ENCODE data around the gene SCN2B. TPM values are rescaled to one million over a fixed set of nuclear protein-coding genes. Genes with fewer than 3 reads are reported as not detected.
"Not testable (repeated sequence)": the region's sequence is repeated elsewhere in the genome, so short reads cannot be mapped to it uniquely, and the experiment has no call there.

SCN2B gene
- total RNA-seq, 2 experiments from 2014 or later, result not detected

- intact Hi-C loops (cut with micrococcal nuclease), result loop anchor here (1.0 to 2.0 kb wide), 2 partner anchors 93 to 290 kb away; no protein-coding TSS in a partner anchor
- H3K4me1 Mint-ChIP-seq (ENCODE audit: low read depth), result peaks cover 16% of the 10 kb centered on the region
- ChIA-PET POLR2A (interaction anchor here (0.6 to 2.4 kb wide), 16 partner anchors 16 to 390 kb away, joined by 3 to 10 read pairs (median 3); partner anchors contain the start of gene JAML), CTCF (interaction anchor here (0.6 to 2.8 kb wide), 69 partner anchors 10 to 1216 kb away, joined by 3 to 82 read pairs (median 5); partner anchors contain the start of genes CD3D, CD3E, CD3G and JAML)
- H3K36me3 Mint-ChIP-seq, result peaks cover 58% of the 10 kb centered on the region
- peak overlapping the region; percentile 72 for H3K27ac Mint-ChIP-seq
- no peaks in the 10 kb centered on the region for H3K27me3 Mint-ChIP-seq
- peak overlapping the region; percentile 30 for H3K4me3 Mint-ChIP-seq
- DNase-seq, result peak; percentile 89
- no peaks in the 10 kb centered on the region for H3K9me3 Mint-ChIP-seq
Observed at GRCh38 chr11:118198370-118198769, 21.9 kb upstream of the SCN2B start.

DNA sequence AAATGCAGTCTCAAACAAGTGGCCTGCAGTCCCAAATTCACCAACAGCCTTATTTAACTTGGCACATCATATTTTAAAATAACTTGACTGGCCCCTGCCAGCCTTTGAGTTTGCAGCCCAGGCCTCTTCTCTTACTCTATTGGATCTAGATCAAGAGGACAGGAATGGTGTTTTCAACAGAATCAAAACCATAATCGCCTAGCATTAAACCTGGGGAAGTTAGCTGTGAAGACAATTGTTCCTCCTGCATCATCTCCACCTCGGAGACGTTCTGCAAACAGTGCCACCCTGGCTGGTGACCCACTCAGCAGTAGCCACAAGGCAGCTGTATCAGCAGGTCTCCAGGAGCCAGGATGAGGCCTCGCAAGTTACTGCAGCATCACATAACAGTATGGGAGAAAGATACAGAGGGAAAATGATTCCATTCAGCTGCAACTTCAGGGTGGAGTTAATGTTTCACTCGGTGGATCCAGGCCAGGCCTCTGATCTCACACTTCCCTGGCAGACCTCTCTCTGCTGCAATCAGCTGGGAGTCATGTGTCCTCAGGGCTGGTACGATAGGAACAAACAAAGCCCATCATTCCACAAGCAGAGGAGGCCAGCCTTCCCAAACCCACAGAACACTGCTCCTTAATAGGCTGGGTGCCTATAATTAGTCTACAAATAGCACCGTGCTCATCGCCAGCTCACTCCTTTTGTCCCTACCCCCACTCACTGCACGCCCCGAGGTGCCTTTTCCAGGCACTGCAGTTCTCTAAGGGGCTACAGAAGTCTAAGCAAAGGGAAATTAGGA, 18.6 kb upstream of the SCN2B start:
- Mint-ChIP-seq H3K27ac (no peak overlapping the region), H3K36me3 (peaks cover 79% of the 10 kb centered on the region)

DNA sequence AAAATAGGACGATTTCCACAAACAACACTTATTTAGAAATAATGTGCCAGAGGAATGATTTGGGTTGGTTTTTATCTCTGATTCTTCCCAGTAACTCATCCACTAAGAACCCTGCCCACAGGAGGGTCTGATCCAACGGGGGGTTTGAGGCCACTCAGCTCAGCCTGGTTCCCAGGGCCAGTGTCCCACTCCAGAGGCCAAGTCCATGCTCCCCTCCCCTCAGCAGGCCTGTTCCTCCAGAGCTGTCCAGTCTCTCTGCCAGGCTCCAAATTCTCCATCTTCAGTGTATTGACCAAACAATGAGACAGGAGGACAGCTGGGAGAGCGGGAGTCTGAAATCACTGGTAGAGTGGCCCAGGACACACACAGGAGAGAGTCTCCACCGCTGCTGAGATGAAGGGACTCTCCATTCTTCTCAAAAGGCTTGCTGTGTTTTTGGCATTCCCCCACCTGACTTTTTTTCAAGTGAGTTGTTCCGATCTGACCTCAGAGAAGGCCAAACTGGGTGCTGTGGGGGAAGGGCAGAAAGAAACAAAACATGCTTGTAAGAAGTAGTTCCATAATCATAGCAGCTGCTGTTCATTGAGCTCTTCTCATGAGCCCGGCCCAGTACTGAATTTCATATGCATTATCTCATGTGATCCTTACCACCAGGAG, 17.6 kb upstream of the SCN2B start:
- H3K27ac Mint-ChIP-seq, result no peak overlapping the region
- H3K4me3 Mint-ChIP-seq, result no peak overlapping the region
- CTCF ChIA-PET, result interaction anchor here (0.9 to 2.8 kb wide), 4 partner anchors 24 to 102 kb away, joined by 4 to 12 read pairs (median 6); no protein-coding TSS in a partner anchor
- peaks cover 71% of the 10 kb centered on the region for H3K36me3 Mint-ChIP-seq
- H3K9me3 Mint-ChIP-seq, result no peaks in the 10 kb centered on the region
- intact Hi-C loops (cut with micrococcal nuclease), result no loop called here
- POLR2A ChIA-PET, result no interaction called here
- H3K4me1 Mint-ChIP-seq (ENCODE audit: low read depth), result peaks cover 12% of the 10 kb centered on the region
- no peak for DNase-seq
- H3K27me3 Mint-ChIP-seq, result peaks cover 5% of the 10 kb centered on the region

More for the DNA sequence above, 18.6 kb upstream of the SCN2B start:
- intact Hi-C loops (cut with micrococcal nuclease), result no loop called here
- Mint-ChIP-seq H3K4me1 (ENCODE audit: low read depth) (peaks cover 16% of the 10 kb centered on the region), H3K27me3 (peaks cover 3% of the 10 kb centered on the region), H3K4me3 (no peak overlapping the region), H3K9me3 (no peaks in the 10 kb centered on the region)
- ChIA-PET POLR2A (no interaction called here), CTCF (interaction anchor here (0.6 to 2.8 kb wide), 4 partner anchors 25 to 229 kb away, joined by 3 to 12 read pairs (median 6); no protein-coding TSS in a partner anchor)
- DNase-seq, result no peak

DNA sequence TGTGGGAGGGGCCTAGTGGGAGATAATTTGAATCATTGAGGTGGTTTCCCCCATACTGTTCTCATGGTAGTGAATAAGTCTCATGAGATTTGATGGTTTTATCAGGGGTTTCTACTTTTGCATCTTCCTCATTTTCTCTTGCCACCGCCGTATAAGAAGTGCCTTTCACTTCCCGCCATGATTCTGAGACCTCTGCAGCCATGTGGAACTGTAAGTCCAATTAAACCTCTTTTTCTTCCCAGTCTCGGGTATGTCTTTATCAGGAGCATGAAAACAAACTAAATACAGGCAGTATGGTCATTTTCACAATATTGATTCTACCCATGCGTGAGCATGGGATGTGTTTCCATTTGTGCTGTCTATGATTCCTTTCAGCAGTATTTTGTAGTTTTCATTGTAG, 16.4 kb upstream of the SCN2B start:
- intact Hi-C loops (cut with micrococcal nuclease); H3K27me3 Mint-ChIP-seq; H3K4me1 Mint-ChIP-seq (ENCODE audit: low read depth); DNase-seq; H3K9me3 Mint-ChIP-seq; H3K4me3 Mint-ChIP-seq; H3K27ac Mint-ChIP-seq; POLR2A ChIA-PET: not testable (repeated sequence)
- CTCF ChIA-PET, result interaction anchor here (2.8 kb wide), 1 partner anchor 103 kb away, joined by 12 read pairs; no protein-coding TSS in a partner anchor
- H3K36me3 Mint-ChIP-seq, result peaks cover 61% of the 10 kb centered on the region

DNA sequence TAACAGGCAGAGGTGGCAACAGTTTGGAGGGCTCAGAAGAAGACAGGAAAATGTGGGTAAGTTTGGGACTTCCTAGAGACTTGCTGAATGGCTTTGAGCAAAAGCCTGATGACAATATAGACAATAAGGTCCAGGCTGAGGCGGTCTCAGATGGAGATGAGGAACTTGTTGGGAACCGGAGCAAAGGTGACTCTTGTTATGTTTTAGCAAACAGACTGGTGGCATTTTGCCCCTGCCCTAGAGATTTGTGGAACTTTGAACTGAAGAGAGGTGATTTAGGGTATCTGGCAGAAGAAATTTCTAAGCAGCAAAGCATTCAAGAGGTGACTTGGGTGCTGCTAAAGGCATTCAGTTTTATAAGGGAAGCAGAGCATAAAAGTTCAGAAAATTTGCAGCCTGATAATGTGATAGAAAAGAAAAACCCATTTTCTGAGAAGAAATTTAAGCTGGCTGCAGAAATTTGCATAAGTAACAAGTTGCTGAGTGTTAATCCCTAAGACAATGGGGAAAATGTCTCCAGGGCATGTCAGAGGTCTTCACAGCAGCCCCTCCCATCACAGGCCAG, 14.6 kb upstream of the SCN2B start:
- CTCF ChIA-PET; H3K9me3 Mint-ChIP-seq; H3K4me1 Mint-ChIP-seq (ENCODE audit: low read depth); H3K4me3 Mint-ChIP-seq; POLR2A ChIA-PET; intact Hi-C loops (cut with micrococcal nuclease); H3K27ac Mint-ChIP-seq; DNase-seq: not testable (repeated sequence)
- Mint-ChIP-seq H3K27me3 (peaks cover 10% of the 10 kb centered on the region), H3K36me3 (peaks cover 45% of the 10 kb centered on the region)

DNA sequence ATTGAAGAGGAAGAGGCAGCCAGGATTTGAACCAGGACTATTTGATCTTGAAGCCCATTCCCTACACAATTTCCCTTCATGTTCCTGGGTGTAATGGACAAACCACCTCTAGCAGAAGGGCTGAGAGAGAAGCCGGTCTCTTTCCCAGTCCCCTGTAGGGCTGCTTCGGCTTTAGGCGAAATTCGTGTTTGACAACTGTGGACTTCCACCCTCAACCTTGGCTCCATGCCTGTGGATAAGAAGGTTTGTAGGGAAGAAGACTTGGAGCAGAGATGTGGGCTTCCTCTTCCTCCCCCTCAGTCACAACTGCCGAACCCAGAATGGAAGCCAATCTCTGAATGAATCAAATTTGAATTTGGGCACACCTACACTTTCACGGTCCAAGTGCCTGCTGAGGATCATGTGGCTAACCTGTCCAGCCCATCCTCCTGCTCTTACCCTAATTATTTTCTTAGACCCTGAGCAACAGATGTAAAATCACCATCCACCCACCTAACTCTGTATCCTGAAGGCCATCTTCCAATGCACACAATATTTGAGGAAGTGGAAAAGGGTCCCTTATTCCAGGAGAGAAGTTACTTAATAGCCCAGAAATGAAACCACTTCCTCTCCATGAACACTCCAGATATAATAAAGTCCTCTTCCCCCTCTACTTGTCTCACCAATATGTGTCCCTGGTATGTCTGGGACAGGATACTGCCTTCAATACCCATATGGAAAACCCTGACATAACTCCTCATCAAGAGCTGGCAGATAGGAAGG, 10.1 kb upstream of the SCN2B start:
- no peak for DNase-seq
- peaks cover 7% of the 10 kb centered on the region for H3K36me3 Mint-ChIP-seq
- peaks cover 10% of the 10 kb centered on the region for H3K27me3 Mint-ChIP-seq
- no peaks in the 10 kb centered on the region for H3K9me3 Mint-ChIP-seq
- no peak overlapping the region for H3K27ac Mint-ChIP-seq
- H3K4me1 Mint-ChIP-seq (ENCODE audit: low read depth), result no peaks in the 10 kb centered on the region
- intact Hi-C loops (cut with micrococcal nuclease), result loop anchor here (5.0 kb wide), 1 partner anchor 39 kb away; no protein-coding TSS in a partner anchor
- no peak overlapping the region for H3K4me3 Mint-ChIP-seq
- CTCF ChIA-PET, result interaction anchor here (2.3 to 2.8 kb wide), 2 partner anchors 15 kb away, joined by 12 to 22 read pairs; no protein-coding TSS in a partner anchor
- POLR2A ChIA-PET, result no interaction called here

GRCh38 chr11:118184784-118185579, 8.5 kb upstream of the SCN2B start:
- Mint-ChIP-seq H3K27me3 (peaks cover 8% of the 10 kb centered on the region), H3K36me3 (no peaks in the 10 kb centered on the region), H3K9me3 (no peaks in the 10 kb centered on the region), H3K27ac (no peak overlapping the region), H3K4me1 (ENCODE audit: low read depth) (no peaks in the 10 kb centered on the region), H3K4me3 (no peak overlapping the region)
- ChIA-PET POLR2A (no interaction called here), CTCF (interaction anchor here (0.6 to 2.3 kb wide), 2 partner anchors 13 to 171 kb away, joined by 3 to 12 read pairs; no protein-coding TSS in a partner anchor)
- no peak for DNase-seq
- intact Hi-C loops (cut with micrococcal nuclease), result loop anchor here (5.0 kb wide), 1 partner anchor 38 kb away; no protein-coding TSS in a partner anchor

- H3K27ac Mint-ChIP-seq; H3K4me1 Mint-ChIP-seq (ENCODE audit: low read depth); DNase-seq; H3K9me3 Mint-ChIP-seq; H3K36me3 Mint-ChIP-seq; intact Hi-C loops (cut with micrococcal nuclease); H3K27me3 Mint-ChIP-seq; POLR2A ChIA-PET; H3K4me3 Mint-ChIP-seq: not testable (repeated sequence)
- CTCF ChIA-PET, result interaction anchor here (2.3 kb wide), 1 partner anchor 12 kb away, joined by 12 read pairs; no protein-coding TSS in a partner anchor
Observed at GRCh38 chr11:118183691-118184090, 7.3 kb upstream of the SCN2B start.

DNA sequence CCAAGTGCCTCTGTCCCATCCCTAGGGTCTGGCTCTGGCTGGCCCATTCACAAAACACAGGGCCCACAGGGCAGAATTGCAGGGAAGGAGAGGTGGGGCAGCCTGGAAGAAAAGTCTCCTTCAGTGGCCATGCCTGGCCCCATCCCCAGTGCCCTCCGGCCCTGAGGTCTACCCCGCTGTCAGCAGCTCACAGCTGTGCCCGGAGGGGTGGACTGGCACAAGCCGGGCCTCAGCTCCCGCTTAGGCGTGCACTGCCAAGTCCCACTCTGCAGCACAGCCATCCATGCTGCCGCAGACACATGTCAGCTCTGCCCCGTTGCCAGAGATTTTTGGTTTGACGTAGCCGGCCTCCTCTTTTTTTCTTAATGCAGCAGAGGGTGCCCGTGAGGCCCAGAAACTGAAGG, 3.9 kb upstream of the SCN2B start:
- Mint-ChIP-seq H3K4me1 (ENCODE audit: low read depth) (no peaks in the 10 kb centered on the region), H3K4me3 (no peak overlapping the region), H3K9me3 (no peaks in the 10 kb centered on the region), H3K27me3 (peaks cover 8% of the 10 kb centered on the region), H3K27ac (no peak overlapping the region), H3K36me3 (no peaks in the 10 kb centered on the region)
- CTCF ChIA-PET, result interaction anchor here (0.9 to 4.4 kb wide), 3 partner anchors 10 to 115 kb away, joined by 3 to 38 read pairs (median 5); no protein-coding TSS in a partner anchor
- POLR2A ChIA-PET, result no interaction called here
- intact Hi-C loops (cut with micrococcal nuclease), result no loop called here
- DNase-seq, result no peak

DNA sequence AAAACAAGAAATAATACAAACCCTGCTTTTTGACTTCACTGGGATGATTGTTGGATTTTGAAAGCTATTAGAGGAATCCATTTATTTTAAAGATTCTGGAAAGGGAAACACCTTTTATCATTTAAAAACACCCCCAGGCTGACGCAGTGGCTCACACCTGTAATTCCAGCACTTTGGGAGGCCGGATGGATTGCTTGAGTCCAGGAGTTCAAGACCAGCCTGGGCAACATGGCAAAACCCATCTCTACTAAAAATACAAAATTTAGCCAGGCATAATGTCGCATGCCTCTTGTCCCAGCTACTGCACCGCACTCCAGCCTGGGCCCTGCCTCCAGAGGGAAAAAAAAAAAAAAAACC, 317 bp upstream of the SCN2B start:
- H3K4me3 Mint-ChIP-seq, result no peak overlapping the region
- intact Hi-C loops (cut with micrococcal nuclease), result no loop called here
- H3K4me1 Mint-ChIP-seq (ENCODE audit: low read depth), result no peaks in the 10 kb centered on the region
- H3K27me3 Mint-ChIP-seq, result peaks cover 9% of the 10 kb centered on the region
- no peak overlapping the region for H3K27ac Mint-ChIP-seq
- no peaks in the 10 kb centered on the region for H3K36me3 Mint-ChIP-seq
- ChIA-PET CTCF (no interaction called here), POLR2A (no interaction called here)
- DNase-seq, result no peak
- no peaks in the 10 kb centered on the region for H3K9me3 Mint-ChIP-seq
